Activated naive CD4-positive, alpha-beta T cell treated with anti-CD3 and anti-CD28 coated beads, Interleukin-2, amount 50 U/mL, for 16 hours (primary cell): ENCODE measurements around the gene NSMF.

ENCODE experiments used
- DNase-seq: peaks from one replicate; pipeline ENCODE4 v3.0.0-alpha.2; 2020

Gene NSMF

DNA sequence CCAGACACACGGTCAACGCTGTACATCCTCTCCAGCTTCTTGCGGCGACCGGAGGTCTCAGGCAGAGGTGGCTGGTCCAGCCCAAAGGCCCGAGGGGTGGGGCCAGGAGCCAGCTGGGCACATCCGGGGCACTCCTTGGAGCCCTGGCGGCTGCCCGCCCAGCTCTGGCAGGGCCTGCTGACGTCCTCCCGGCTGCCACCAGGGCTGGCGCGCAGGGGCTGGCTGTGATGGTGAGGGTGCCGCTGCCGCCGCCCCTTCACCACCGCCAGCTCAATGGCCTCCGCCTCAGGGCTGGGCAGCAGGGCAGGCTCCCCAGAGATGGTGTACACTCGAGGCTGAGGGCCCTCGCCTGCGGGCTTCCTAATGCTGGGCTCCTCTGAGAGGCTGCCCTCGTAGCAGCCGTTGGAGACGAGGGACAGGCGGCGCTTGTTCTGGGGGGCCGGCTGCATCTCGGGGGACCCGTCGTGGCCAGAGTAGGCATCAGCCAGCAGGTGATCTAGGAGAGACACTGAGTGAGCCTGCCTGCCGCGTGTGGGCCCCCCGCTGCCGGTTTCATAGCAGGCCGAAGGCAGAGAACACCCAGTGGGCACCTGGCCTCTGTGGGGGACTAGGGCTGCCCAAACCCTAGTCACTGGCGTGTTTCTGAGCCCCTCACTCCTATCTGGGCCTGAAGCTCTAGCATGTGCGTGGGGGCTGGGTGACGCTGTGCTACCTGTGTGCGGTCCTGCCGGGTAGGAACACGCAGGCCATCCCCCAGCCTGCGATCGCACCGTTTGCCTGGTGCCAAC is 1.5 kb downstream of the NSMF start:
- DNase-seq = peak; percentile 10

DNA sequence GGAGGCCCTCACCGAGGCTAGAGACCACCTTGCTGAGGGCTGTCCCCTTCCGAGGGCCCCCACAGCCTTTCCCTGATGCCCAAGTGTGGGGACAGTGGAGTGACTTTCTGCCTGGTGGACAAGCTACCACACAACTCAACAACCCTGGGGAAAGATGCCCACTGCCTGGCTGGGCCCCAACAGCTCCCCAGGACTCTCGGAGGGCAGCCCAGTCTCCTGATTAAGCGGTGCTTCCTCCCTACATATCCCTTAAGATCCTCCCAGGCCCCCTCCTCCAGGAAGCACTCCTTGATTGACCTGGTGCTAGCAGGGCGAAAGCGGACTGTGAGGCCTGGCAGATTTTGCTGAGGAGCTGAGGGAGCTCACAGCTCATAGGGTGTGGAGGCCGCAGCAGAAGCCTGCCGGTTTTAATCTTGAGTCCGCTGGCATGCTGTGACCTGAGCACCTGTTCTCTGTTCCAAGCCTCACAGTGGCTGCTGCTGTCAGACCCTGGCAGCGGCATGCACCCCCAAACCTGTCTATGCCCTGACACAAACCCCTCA is 2.2 kb downstream of the NSMF start:
- no peak for DNase-seq

DNA sequence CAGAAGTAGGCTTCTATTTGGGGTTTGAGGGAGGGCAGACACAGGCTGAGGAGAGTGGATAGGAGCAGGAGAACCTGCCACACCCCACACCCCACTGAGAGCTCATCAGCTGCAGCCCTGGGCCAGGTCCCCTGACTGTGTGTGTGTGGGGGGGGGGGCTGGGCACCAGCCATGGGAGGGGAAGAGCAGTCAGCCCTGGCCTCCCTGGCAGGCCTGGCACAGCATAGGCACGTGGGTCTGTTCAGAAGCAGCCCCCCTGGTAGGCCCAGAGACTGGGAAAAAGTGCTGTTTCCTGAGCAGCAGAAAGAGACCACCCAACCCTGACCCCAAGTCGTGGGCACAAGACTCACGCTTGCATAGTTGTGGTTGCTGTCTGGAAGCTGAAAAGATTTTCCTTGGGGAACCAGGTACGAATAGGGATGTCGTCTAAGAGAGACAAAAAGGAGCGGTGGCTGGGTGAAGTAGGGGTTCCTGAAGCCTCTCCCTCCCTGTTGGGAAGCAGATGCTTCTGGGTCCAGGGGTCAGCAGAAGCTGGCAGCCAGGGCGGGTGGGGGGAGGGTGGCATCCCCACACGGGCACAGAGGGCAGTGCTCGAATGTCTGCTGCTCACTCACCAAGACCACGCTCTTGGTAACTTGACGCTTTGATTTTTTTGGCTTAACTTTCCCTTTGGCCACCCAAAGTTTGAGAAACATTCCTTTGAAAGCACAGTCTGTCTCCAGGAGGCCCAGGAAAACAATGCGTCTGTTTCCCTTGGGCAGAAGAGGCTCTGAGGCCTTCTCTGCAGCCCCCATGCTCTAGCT is 2.9 kb downstream of the NSMF start:
- DNase-seq = no peak

DNA sequence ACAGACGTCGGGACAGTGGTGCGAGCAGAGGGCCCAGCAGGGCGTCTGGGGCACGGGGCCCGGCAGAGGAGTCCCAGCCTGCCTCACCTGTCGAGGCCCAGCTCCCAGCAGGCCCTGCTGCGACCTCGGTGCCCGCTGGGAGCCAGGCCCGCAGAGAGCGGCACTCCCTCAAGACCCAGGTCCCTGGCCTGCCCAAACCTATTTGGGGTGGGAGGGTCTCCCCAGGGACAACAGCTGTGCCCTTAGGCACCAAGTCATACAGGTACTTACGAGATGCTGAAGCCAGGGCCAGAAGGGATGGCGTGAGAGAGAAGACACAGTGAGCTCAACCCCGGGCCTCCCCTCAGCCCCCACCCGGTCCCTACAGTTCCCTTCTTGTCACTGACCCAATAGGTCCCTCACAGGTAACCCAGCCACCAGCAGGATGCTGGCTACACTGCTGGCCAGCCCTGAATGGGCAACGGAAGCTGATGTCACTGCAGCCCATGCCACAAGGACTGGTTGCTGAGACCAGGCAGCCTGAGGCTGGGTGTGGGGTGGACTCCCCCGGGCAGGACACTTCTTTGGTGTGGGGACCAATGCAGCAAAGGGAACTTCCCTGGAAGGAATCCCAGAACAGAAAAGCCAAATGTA is 3.7 kb downstream of the NSMF start:
- no peak for DNase-seq

DNA sequence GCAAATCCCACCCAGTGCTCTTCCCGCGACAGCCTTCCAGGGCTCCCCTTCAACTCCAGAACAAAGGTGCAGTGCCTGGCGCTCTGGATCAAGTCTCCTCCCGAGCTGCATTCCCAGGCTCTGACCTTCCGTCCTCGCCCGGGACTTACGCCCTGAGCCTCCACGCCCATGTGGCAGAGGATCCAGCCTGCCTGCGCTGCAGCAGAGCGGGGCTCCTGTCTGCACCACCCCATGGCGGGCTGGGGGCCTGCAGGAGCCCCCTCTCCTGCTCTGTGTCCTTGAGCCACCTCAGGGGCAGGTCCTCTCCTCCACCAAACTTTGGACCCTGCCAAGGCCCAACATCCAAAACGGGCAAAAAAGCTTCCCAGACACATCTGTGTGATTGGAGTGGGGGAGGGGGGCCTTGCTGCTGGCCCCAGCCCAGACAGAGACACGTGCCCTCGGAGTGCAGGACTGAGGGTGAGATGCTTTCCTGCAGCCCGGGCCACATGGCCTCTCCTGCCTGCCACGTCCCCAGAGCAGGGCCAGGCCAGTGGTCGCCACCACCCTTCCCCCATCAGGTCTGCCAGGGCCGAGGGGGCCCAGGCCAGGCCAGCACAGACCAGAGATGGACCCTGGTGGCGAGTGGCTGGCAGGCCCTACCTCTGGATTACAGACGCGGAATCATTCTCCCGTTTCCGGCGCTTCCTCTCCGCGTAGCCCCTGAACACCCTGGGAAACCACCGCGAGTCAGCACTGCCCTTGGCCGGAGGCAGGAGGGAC is 4.4 kb downstream of the NSMF start:
- DNase-seq = peak; percentile 13

DNA sequence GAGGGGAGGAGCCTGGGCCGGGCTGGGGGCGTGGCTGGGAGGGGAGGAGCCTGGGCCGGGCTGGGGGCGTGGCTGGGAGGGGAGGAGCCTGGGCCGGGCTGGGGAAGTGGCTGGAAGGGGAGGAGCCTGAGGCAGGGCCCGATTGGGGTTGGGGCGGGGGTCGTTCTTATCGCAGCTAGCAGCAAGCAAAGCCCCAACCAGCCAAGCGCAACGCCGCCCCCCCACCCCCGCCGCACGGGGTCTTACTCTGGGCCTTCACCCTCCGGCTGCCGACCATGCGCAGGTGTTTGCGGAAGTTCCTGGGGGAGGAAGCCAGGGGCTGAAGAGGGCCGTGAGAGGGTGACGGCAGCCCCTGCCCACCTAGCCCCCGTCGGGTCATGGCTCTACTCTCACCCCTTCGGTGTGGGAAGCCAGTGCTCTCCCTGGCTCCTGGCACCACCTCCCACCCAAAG is 5.0 kb downstream of the NSMF start:
- DNase-seq = peak; percentile 41

DNA sequence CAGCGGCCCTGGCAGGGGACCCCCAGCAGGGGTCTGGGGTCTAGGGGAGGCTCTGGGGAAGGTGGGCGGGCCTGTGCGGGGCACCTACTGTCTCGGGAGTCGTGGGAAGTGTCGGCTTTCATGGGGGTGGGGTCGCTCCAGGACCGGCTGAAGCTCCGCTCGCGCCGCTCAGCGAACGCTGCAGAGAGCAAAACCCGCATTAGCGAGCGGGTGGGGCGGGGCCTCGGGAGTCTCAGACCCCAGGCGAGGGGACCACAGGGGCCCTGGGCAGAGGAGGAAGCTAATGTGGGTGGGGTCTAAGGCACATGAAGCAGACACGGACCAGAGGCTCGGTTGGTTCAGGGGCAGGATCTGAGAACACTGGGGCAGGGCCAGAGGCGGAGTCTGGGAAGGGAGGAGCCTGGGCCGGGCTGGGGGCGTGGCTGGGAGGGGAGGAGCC is 5.5 kb downstream of the NSMF start:
- DNase-seq = peak; percentile 52

DNA sequence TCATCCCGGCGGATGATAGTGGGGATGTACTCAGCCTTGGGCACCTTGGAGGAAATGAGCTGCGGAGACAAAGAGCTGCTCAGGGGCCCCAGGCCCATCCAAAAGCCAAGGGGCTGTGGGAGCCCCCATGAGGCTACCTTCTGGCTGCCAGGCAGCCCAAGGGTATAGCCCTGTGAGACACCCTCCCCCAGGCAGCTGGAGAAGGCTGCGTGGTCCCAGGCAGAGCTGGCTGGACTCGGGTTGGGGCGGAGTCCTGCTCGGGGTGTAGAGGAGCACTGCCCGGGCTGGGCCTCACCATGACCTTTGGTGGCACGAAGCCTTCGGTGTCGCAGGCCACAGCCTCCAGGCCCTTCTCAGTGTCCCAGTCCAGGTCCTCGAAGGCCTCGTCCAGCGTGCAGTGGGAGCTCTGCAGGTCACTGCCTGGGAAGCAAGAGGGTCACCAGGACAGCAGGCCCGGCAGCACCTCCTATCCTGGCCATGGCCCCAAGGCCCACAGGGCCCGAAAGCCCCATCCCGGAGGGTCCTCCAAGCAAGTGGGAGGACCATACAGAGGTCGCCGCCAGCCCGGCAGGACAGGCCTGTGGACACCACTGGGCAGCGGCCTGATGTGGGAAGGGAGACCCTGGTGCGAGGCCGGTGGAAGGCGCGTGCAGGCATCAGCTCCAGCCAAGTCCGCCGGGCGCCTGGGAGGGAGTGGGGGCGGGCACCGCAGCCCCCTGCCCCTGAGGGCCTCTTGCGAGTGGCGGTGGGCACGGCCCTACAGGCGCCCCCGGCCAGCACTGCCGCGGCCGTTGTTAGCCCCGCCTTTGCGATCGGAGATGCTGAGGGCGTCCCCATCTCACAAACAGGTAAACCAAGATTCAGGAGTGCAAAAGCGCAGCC is 6.1 kb downstream of the NSMF start:
- peak; percentile 14 for DNase-seq

DNA sequence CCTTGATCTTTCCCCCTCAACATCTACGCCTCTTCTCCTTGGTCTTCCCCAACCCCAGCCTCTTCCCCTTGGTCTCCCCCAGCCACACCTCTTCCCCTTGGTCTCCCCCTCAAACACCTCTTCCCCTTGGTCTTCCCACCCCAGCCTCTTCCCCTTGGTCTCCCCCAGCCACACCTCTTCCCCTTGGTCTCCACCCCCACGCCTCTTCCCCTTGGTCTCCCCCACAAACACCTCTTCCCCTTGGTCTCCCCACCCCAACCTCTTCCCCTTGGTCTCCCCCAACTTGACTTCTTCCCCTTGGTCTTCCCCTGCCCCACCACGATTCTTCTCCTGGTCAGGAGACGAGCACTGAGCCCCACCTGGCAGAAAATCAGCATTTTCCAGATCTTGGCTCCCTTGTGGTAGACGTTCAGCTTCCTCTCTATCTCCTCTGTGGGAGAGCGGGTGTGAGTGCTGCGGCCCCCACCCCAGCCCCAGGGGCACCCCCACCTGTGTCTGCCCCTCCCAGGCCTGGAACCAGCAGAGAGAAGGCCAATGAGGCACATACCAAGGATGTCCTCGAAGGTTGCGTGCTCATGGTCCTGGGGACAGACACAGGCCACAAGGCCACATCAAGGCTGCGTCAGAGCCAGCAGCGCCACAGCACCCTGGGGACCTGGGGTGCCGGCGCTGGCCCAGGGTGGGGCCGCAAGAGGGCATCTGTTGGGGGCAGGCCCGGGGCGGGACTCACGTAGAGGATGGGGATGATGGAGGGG is 7.0 kb downstream of the NSMF start:
- DNase-seq = no peak

DNA sequence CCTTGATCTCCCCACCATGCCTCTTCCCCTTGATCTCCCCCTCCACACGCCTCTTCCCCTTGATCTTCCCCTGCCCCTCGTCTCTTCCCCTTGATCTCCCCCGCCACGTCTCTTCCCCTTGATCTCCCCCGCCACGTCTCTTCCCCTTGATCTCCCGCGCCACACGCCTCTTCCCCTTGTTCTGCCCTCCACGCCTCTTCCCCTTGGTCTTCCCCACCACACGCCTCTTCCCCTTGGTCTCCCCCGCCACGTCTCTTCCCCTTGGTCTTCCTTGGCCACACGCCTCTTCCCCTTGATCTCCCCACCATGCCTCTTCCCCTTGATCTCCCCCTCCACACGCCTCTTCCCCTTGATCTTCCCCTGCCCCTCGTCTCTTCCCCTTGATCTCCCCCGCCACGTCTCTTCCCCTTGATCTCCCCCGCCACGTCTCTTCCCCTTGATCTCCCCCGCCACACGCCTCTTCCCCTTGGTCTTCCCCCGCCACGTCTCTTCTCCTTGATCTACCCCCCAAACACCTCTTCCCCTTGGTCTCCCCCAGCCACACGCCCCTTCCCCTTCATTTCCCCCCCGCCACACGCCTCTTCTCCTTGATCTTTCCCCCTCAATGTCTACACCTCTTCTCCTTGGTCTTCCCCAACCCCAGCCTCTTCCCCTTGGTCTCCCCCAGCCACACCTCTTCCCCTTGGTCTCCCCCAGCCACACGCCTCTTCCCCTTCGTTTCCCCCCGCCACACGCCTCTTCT is 7.7 kb downstream of the NSMF start:
- peak; percentile 9 for DNase-seq

DNA sequence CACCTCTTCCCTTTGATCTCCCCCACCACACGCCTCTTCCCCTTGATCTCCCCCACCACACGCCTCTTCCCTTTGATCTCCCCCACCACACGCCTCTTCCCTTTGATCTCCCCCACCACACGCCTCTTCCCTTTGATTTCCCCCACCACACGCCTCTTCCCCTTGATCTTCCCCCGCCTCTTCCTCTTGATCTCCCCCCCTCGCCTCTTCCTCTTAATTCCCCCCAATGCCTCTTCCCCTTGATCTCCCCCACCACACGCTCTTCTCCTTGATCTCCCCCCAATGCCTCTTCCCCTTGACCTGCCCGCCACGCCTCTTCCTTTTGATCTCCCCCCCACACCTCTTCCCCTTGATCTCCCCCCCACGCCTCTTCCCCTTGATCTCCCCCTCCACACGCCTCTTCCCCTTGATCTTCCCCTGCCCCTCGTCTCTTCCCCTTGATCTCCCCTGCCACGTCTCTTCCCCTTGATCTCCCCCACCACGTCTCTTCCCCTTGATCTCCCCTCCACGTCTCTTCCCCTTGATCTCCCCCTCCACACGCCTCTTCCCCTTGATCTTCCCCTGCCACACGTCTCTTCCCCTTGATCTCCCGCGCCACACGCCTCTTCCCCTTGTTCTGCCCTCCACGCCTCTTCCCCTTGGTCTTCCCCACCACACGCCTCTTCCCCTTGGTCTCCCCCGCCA is 8.5 kb downstream of the NSMF start:
- peak; percentile 10 for DNase-seq

DNA sequence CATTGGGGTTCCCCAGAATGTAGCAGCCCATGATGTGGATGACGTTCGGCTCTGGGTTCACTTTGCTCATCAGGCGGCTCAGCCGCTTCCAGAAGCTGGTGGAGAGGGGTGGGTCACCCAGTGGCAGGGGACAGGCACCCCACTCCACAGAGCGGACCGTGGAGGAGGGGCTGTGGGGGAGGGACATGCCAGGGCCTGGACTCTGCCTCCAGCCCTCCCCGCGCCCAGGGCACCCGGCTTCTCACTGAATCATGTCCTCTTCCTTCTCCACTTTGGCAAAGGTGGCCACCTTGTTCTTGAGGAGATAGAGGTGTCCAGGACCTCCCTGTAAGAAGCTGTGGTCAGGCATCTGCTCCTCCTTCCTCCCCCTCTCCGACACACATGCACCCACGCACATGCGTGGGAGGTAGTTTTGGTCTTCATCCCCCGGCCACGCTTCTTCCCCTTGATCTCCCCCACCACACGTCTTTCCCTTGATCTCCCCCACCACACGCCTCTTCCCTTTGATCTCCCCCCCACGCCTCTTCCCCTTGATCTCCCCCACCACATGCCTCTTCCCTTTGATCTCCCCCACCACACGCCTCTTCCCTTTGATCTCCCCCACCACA is 9.1 kb downstream of the NSMF start:
- DNase-seq = peak; percentile 37

DNA sequence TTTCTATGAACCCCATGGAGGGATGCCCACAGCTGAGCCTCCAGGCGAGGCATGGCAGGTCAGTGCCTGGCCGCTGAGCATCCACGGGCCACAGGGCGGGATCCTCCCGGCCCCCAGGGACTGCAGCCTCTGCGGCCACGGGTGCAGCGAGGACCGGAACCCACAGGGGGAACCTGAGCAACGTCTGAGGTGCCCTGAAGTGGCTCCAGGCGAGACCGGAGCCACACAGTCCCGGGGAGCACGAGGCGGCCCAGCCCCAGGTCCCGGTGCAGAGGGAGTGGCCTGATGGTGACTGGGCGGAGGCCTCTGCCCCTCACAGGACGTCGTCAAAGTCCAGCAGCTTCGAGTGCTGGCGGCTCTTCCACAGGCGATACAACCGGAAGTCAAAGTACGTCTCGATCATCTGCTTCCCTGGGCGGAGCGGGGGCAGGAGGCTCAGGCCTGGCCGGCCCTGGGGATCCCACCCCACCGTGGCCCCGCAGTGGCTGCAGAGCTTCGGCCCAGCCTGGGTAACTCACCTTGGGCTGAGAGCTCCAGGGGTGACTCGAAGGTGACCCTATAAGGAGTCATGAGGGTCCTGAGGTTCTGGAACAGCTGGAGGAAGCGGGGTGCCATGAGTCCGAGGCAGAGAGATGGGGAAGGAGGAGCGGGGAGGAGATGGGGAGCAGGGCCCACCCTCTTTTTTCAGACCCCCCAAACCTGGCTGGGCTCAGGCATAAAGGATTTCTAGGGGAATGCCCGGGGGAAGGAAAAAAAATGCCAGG is 9.9 kb downstream of the NSMF start:
- peak; percentile 9 for DNase-seq

DNA sequence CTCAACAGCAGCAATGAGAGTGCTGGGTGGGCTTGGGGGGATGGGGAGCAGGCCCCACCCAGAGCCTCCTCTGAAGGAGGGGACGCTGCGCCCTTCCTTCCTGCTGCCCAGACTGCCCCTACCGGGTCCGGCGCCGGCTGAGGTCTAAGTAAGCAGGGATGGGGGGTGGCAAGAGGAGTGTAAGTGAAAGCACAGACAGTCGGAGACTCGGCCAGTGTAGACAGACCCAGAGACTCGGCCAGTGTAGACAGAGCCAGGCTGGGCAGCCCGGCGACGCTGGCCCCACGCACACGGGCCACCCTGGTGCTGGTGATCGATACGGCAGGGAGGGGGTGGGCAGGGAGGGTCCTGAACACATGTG is 10.6 kb downstream of the NSMF start:
- peak; percentile 9 for DNase-seq

DNA sequence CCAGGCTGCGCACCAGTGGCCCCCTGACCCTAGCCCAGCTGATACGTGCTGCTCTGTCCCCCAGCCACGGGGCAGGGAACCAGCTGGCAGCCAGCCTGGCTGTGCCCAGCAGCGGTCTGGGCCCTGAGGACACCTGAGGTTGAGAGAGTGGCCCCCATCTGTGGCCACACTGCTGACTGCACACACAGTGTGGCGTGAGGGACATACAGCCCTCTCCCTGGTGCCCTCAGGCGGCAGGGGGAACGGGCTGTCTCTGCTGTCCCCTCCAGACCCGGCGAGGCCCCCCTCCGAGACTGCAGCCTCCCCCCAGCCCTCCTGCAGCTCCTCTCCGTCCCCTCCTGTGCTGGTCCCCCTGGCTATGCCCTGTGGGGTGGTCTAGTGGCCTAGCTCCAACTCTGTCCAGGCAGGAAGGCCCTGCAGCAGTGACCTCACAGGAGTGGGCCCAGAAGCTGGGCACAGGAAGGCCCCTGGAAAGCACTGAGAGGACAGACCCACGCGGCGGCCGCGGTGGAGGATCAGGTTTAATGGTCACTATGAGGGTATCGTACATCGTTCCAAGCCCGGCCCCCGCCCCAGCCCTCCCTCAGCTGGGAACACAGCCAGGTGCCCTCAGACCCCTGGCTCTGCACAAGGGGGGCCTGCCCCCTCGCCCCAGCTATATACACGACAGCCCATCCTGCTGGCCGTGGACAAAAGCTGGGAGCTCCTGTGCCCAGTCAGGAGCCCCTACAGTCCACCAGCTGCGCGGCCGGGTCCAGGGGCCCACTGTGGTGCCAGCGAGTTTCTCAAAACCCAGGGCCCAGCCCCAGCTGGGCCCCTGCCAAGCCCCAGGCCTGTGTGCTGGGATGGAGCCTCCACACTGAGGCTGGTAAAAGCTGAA is 11.2 kb downstream of the NSMF start:
- DNase-seq = no peak

DNA sequence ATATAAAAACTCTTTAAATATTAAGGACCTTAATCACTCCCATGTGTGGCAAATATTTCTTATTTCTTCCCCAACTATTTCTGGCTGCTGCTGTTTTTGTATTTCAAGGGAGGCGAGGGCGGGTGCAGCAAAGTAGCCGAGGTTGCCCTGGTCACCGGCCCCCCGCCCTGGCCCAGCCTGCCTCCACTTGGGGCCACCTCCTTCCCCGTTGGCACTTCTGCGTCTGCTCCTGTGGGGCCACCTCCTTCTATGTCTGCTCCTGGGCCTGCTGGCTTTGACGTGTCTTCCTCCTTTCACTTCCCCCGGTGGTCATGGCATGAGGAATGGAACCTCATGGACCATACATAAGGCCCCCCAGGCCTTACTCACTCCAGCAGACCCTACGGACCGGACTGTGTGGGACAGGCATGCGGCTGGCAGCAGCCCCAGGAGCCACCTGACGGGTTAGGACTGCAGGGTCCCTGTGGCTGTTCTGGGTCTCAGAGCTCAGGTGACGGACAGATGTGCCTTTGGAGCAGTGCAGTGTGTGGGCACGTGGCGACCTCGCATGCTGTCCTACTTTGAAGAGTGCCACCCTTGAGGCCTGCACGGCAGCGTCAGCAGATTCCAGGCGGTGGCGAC is 12.2 kb downstream of the NSMF start:
- no peak for DNase-seq
